ENCODE measurements around the gene EIF4B. TPM values are rescaled to one million over a fixed set of nuclear protein-coding genes. Genes with fewer than 3 reads are reported as not detected.
"Not testable (repeated sequence)": the region's sequence is repeated elsewhere in the genome, so short reads cannot be mapped to it uniquely, and the experiment has no call there.

EIF4B gene
- total and polyA plus RNA-seq, 5 donors: 65.5 to 552 (median 392) TPM

GRCh38 chr12:52976574-52977071 is 29.6 kb upstream of the EIF4B start:
- WGBS: 18% methylated on average over 3 of the region's 3 CpGs
- Histone ChIP-seq H3K4me1 (ENCODE audit: control insufficient read depth, insufficient read depth, low read length) (peaks cover 6% of the 10 kb centered on the region), H3K27ac (ENCODE audit: low read length) (no peak overlapping the region), H3K27me3 (ENCODE audit: control insufficient read depth, insufficient read depth) (no peaks in the 10 kb centered on the region), H3K9me3 (ENCODE audit: control insufficient read depth, low read length) (no peaks in the 10 kb centered on the region), H3K4me3 (ENCODE audit: low read length) (no peak overlapping the region)
- ATAC-seq: no peak
- intact Hi-C loops (cut with DNase I): loop anchor here in 3 of 4 donors (5.0 to 10.0 kb wide), 3 partner anchors 74 to 822 kb away; no protein-coding TSS in a partner anchor
- no peak for DNase-seq

DNA sequence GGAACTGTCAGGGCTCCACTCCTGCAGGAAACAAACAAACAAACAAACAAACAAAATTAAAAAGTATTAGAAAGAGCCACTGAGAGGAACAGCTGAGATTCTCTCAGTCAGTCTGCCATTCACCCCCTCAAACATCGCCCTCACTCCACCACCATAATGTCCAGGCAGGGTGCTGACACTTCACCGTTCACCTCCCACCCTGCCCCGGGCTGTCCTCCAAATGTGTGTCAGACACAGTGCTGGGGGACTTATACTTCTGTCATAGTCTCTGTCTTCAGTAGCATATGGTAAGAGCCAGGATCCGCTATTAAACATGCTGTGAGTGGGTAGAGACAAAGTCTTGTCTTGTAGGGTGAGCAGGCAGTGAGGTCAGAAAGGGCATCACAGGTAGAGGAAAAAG is 29.1 kb upstream of the EIF4B start:
- Histone ChIP-seq H3K9me3 (ENCODE audit: control insufficient read depth, low read length) (no peaks in the 10 kb centered on the region), H3K27ac (ENCODE audit: low read length) (no peak overlapping the region), H3K4me3 (ENCODE audit: low read length) (no peak overlapping the region), H3K4me1 (ENCODE audit: control insufficient read depth, insufficient read depth, low read length) (peaks cover 6% of the 10 kb centered on the region), H3K27me3 (ENCODE audit: control insufficient read depth, insufficient read depth) (no peaks in the 10 kb centered on the region)
- intact Hi-C loops (cut with DNase I): loop anchor here in 3 of 4 donors (5.0 to 10.0 kb wide), 3 partner anchors 75 to 822 kb away; no protein-coding TSS in a partner anchor
- 30% methylated on average over 4 of the region's 4 CpGs for WGBS
- DNase-seq (no peak), ATAC-seq (no peak)

DNA sequence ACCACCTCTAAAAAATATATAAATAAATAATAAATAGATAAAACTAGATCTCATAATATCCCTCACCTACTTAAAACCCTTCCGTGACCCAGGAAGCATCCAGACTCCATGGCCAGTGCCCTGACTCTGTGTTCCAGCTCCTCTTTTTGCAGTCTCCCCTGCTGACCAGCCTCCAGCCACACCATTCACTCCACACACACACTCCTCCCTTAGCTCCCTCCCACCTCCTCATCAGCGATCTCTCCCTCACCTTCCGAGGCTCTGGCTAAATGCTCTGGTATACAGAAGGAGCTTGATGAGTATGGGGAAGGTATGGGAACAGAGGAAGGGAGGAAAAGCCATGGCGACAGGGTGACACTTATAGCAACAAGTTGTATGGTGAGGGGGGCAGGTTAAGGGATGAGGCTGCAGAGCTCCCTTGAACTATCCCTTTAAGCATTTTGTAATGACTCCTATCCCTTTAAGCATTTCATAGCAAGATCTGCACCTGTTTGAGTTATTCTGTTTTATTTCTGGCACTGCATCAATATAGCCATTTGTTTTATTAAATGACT is 26.1 kb upstream of the EIF4B start:
- Histone ChIP-seq H3K27ac (ENCODE audit: low read length) (no peak overlapping the region), H3K27me3 (ENCODE audit: control insufficient read depth, insufficient read depth) (no peaks in the 10 kb centered on the region)
- 34% methylated on average over 4 of the region's 4 CpGs for WGBS

GRCh38 chr12:52980650-52981423 is 25.4 kb upstream of the EIF4B start:
- 28% methylated on average over 13 of the region's 13 CpGs for WGBS
- DNase-seq (peak; percentile 90 to 95 (median 91)), ATAC-seq (peak; percentile 90 to 91)
- H3K27ac ChIP-seq (ENCODE audit: low read length): no peak overlapping the region
- H3K9me3 ChIP-seq (ENCODE audit: control insufficient read depth, low read length): no peaks in the 10 kb centered on the region
- H3K4me3 ChIP-seq (ENCODE audit: low read length): no peak overlapping the region
- no peaks in the 10 kb centered on the region for H3K4me1 ChIP-seq (ENCODE audit: control insufficient read depth, insufficient read depth, low read length)
- intact Hi-C loops (cut with DNase I): loop anchor here (1.0 to 2.0 kb wide), 2 partner anchors 96 kb away; no protein-coding TSS in a partner anchor
- no peaks in the 10 kb centered on the region for H3K27me3 ChIP-seq (ENCODE audit: control insufficient read depth, insufficient read depth)

More for the DNA sequence above, 26.1 kb upstream of the EIF4B start:
- no peak for ATAC-seq
- H3K9me3 ChIP-seq (ENCODE audit: control insufficient read depth, low read length): no peaks in the 10 kb centered on the region
- no peak overlapping the region for H3K4me3 ChIP-seq (ENCODE audit: low read length)
- no peak for DNase-seq
- intact Hi-C loops (cut with DNase I): loop anchor here (1.0 to 2.0 kb wide), 2 partner anchors 95 kb away; no protein-coding TSS in a partner anchor
- H3K4me1 ChIP-seq (ENCODE audit: control insufficient read depth, insufficient read depth, low read length): no peaks in the 10 kb centered on the region

GRCh38 chr12:52984136-52984535 is 22.1 kb upstream of the EIF4B start:
- intact Hi-C loops (cut with DNase I): no loop called here
- no peaks in the 10 kb centered on the region for H3K9me3 ChIP-seq (ENCODE audit: control insufficient read depth, low read length)
- DNase-seq (no peak), ATAC-seq (no peak)
- no peak overlapping the region for H3K4me3 ChIP-seq (ENCODE audit: low read length)
- WGBS: 77% methylated on average over 1 of the region's 1 CpG
- no peak overlapping the region for H3K27ac ChIP-seq (ENCODE audit: low read length)
- H3K27me3 ChIP-seq (ENCODE audit: control insufficient read depth, insufficient read depth): no peaks in the 10 kb centered on the region
- H3K4me1 ChIP-seq (ENCODE audit: control insufficient read depth, insufficient read depth, low read length): no peaks in the 10 kb centered on the region

GRCh38 chr12:52988898-52989297 is 17.4 kb upstream of the EIF4B start:
- H3K4me1 ChIP-seq (ENCODE audit: control insufficient read depth, insufficient read depth, low read length): no peaks in the 10 kb centered on the region
- no peak overlapping the region for H3K27ac ChIP-seq (ENCODE audit: low read length)
- ATAC-seq (no peak), DNase-seq (no peak)
- H3K4me3 ChIP-seq (ENCODE audit: low read length): no peak overlapping the region
- no peaks in the 10 kb centered on the region for H3K27me3 ChIP-seq (ENCODE audit: control insufficient read depth, insufficient read depth)
- H3K9me3 ChIP-seq (ENCODE audit: control insufficient read depth, low read length): no peaks in the 10 kb centered on the region
- intact Hi-C loops (cut with DNase I): no loop called here
- 89% methylated on average over 6 of the region's 6 CpGs for WGBS

GRCh38 chr12:52990206-52990605 is 16.1 kb upstream of the EIF4B start:
- no peaks in the 10 kb centered on the region for H3K9me3 ChIP-seq (ENCODE audit: control insufficient read depth, low read length)
- intact Hi-C loops (cut with DNase I): no loop called here
- DNase-seq (no peak), ATAC-seq (no peak)
- H3K4me1 ChIP-seq (ENCODE audit: control insufficient read depth, insufficient read depth, low read length): no peaks in the 10 kb centered on the region
- no peak overlapping the region for H3K4me3 ChIP-seq (ENCODE audit: low read length)
- WGBS: 80% methylated on average over 4 of the region's 4 CpGs
- H3K27me3 ChIP-seq (ENCODE audit: control insufficient read depth, insufficient read depth): no peaks in the 10 kb centered on the region
- no peak overlapping the region for H3K27ac ChIP-seq (ENCODE audit: low read length)

- 93% methylated on average over 5 of the region's 5 CpGs for WGBS
- DNase-seq; H3K27me3 ChIP-seq (ENCODE audit: control insufficient read depth, insufficient read depth); H3K4me3 ChIP-seq (ENCODE audit: low read length); intact Hi-C loops (cut with DNase I); H3K27ac ChIP-seq (ENCODE audit: low read length); H3K4me1 ChIP-seq (ENCODE audit: control insufficient read depth, insufficient read depth, low read length); ATAC-seq; H3K9me3 ChIP-seq (ENCODE audit: control insufficient read depth, low read length): not testable (repeated sequence)
These were observed 14.0 kb upstream of the EIF4B start for GRCh38 chr12:52992240-52992639.

DNA sequence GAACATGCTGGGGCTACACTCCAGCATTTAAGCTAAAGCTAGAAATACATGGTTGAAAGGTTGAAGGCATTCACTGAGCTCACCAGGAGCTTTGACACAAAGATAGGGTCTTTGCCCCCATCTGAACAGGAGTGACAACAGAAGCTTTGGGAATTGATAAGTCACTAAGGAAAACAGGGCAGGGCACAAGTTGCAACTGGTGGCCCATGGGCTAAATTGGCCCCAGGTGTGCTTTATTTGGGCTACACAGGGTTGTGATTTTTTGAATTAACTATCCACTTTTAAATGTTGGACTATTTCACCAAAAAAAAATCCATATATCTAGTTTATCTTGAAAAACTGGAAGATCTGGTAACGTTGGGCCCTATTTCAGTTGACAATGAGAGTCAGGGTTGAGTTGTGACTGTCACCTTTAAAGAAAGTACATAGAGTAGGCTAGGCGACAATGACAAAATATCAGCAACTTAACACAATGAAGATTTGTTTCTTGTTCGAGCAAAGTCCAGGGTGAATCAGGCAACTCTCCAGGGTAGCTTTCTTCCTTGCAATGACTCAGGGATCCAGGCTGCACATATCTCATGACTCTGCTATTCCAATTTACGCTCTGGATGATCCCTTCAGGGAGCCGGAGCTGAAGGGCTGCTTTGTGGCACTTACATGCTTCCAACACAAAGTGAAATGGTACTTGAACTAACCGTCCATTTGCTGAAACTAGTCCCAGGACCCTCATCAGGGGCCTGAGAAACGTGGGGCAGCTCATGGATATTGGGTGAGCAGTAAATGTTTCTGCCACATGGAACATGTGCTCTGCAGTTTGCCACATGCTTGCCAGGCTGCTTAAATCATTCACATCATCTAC is 13.3 kb upstream of the EIF4B start:
- no peak overlapping the region for H3K27ac ChIP-seq (ENCODE audit: low read length)
- WGBS: 71% methylated on average over 7 of the region's 7 CpGs
- intact Hi-C loops (cut with DNase I): no loop called here
- H3K4me1 ChIP-seq (ENCODE audit: control insufficient read depth, insufficient read depth, low read length): no peaks in the 10 kb centered on the region
- no peak for DNase-seq
- H3K4me3 ChIP-seq (ENCODE audit: low read length): no peak overlapping the region
- H3K27me3 ChIP-seq (ENCODE audit: control insufficient read depth, insufficient read depth): no peaks in the 10 kb centered on the region
- ATAC-seq: no peak
- no peaks in the 10 kb centered on the region for H3K9me3 ChIP-seq (ENCODE audit: control insufficient read depth, low read length)

- Histone ChIP-seq H3K27me3 (ENCODE audit: control insufficient read depth, insufficient read depth) (no peaks in the 10 kb centered on the region), H3K9me3 (ENCODE audit: control insufficient read depth, low read length) (no peaks in the 10 kb centered on the region), H3K4me1 (ENCODE audit: control insufficient read depth, insufficient read depth, low read length) (no peaks in the 10 kb centered on the region), H3K27ac (ENCODE audit: low read length) (no peak overlapping the region), H3K4me3 (ENCODE audit: low read length) (no peak overlapping the region)
- intact Hi-C loops (cut with DNase I): no loop called here
- ATAC-seq (peak in 1 of 2 donors; percentile 29), DNase-seq (no peak)
These were observed 12.7 kb upstream of the EIF4B start for GRCh38 chr12:52993558-52993869.

GRCh38 chr12:53004178-53004577 is 2.1 kb upstream of the EIF4B start:
- WGBS: 56% methylated on average over 5 of the region's 5 CpGs
- DNase-seq (no peak), ATAC-seq (no peak)
- intact Hi-C loops (cut with DNase I): no loop called here
- Histone ChIP-seq H3K9me3 (ENCODE audit: control insufficient read depth, low read length) (no peaks in the 10 kb centered on the region), H3K4me1 (ENCODE audit: control insufficient read depth, insufficient read depth, low read length) (no peaks in the 10 kb centered on the region), H3K4me3 (ENCODE audit: low read length) (no peak overlapping the region), H3K27ac (ENCODE audit: low read length) (no peak overlapping the region), H3K27me3 (ENCODE audit: control insufficient read depth, insufficient read depth) (no peaks in the 10 kb centered on the region)
